Fibroblast of skin of scalp (primary cell): Measurements from ENCODE around the gene EDA.

ENCODE experiments used
- DNase-seq: peaks from one replicate; pipeline ENCODE4 v3.0.0-alpha.2; 2013

The EDA gene

GRCh38 chrX:70029863-70030262, 413.9 kb downstream of the EDA start:
- no peak for DNase-seq

- peak; percentile 64 for DNase-seq
Measured at GRCh38 chrX:70030301-70030767, 414.4 kb downstream of the EDA start.

- DNase-seq, result peak; percentile 18
Measured at GRCh38 chrX:70032792-70033191, 416.9 kb downstream of the EDA start.

GRCh38 chrX:70033348-70034051, 417.6 kb downstream of the EDA start:
- DNase-seq, result peak; percentile 47

GRCh38 chrX:70034646-70035045, 418.7 kb downstream of the EDA start:
- DNase-seq, result no peak

- no peak for DNase-seq
Measured at GRCh38 chrX:70038515-70038914, 422.6 kb downstream of the EDA start.

GRCh38 chrX:70038951-70039350, 423.0 kb downstream of the EDA start:
- peak; percentile 12 for DNase-seq

GRCh38 chrX:70039758-70040157, 423.8 kb downstream of the EDA start:
- peak; percentile 19 for DNase-seq

GRCh38 chrX:70041993-70042392, 426.1 kb downstream of the EDA start:
- DNase-seq, result no peak

- DNase-seq, result peak; percentile 25
Measured at GRCh38 chrX:70042399-70043371, 426.8 kb downstream of the EDA start.

- no peak for DNase-seq
Measured at GRCh38 chrX:70043685-70044084, 427.8 kb downstream of the EDA start.

- DNase-seq, result peak; percentile 21
Measured at GRCh38 chrX:70044541-70045245, 428.8 kb downstream of the EDA start.

GRCh38 chrX:70046978-70047377, 431.1 kb downstream of the EDA start:
- DNase-seq, result peak; percentile 82

GRCh38 chrX:70049406-70049805, 433.5 kb downstream of the EDA start:
- DNase-seq, result no peak

GRCh38 chrX:70049925-70050324, 434.0 kb downstream of the EDA start, which contains the start of gene AWAT2:
Gene AWAT2 (minus strand): TSS chrX:70049938. CDS start chrX:70049932, 6 bp downstream.
- DNase-seq, result no peak

GRCh38 chrX:70052895-70053615, 437.1 kb downstream of the EDA start:
- no peak for DNase-seq

GRCh38 chrX:70054391-70054790, 438.5 kb downstream of the EDA start:
- no peak for DNase-seq

- no peak for DNase-seq
Measured at GRCh38 chrX:70062076-70062475, 446.2 kb downstream of the EDA start, which contains the start of gene OTUD6A. Gene OTUD6A (plus strand): TSS chrX:70062457. CDS start chrX:70062525, 68 bp downstream.

GRCh38 chrX:70062961-70063550, 447.1 kb downstream of the EDA start:
- no peak for DNase-seq

GRCh38 chrX:70066646-70067045, 450.7 kb downstream of the EDA start:
- DNase-seq, result no peak

GRCh38 chrX:70079297-70079696, 463.4 kb downstream of the EDA start:
- DNase-seq, result no peak

GRCh38 chrX:70079870-70080269, 464.0 kb downstream of the EDA start:
- DNase-seq, result no peak
